ENCODE data around the gene CCDC150.

CCDC150 gene

GRCh38 chr2:196610796-196611195 lies 28.7 kb upstream of the CCDC150 start:
- H3K27me3 ChIP-seq (ENCODE audit: low read length) = no peaks in the 10 kb centered on the region
- H2AFZ ChIP-seq (ENCODE audit: low read depth, low read length, severe bottlenecking) = no peak overlapping the region
- no peaks in the 10 kb centered on the region for H4K20me1 ChIP-seq (ENCODE audit: low read depth, low read length)
- no peak overlapping the region for H3K27ac ChIP-seq (ENCODE audit: low read depth, low read length)
- H3K9me2 ChIP-seq (replicated peaks; ENCODE audit: insufficient read depth, low read length) = no peaks in the 10 kb centered on the region
- no peaks in the 10 kb centered on the region for H3K36me3 ChIP-seq (ENCODE audit: low read length)
- no peaks in the 10 kb centered on the region for H3K9me3 ChIP-seq (ENCODE audit: insufficient read depth, low read length)
- no peaks in the 10 kb centered on the region for H3F3A ChIP-seq (ENCODE audit: insufficient read depth)
- no peak overlapping the region for H3K9ac ChIP-seq (ENCODE audit: low read length)
- H3K4me3 ChIP-seq (ENCODE audit: insufficient read depth, low read length, poor library complexity, severe bottlenecking) = no peak overlapping the region
- no peak overlapping the region for H3K4me2 ChIP-seq (ENCODE audit: low read depth, low read length, poor library complexity, severe bottlenecking)
- no peak for TF ChIP-seq CTCF (IDR thresholded peaks at IDR 0.05; ENCODE audit: insufficient read depth, low read length, poor library complexity, severe bottlenecking)
- no peak for TF ChIP-seq EZH2phosphoT487 (conservative IDR thresholded peaks at IDR 0.05; ENCODE audit: low read length)
- H3K79me2 ChIP-seq (ENCODE audit: insufficient read depth, low read length) = no peaks in the 10 kb centered on the region

- no peaks in the 10 kb centered on the region for H3F3A ChIP-seq (ENCODE audit: insufficient read depth)
- H2AFZ ChIP-seq (ENCODE audit: low read depth, low read length, severe bottlenecking) = no peak overlapping the region
- no peak overlapping the region for H3K9ac ChIP-seq (ENCODE audit: low read length)
- H4K20me1 ChIP-seq (ENCODE audit: low read depth, low read length) = no peaks in the 10 kb centered on the region
- H3K36me3 ChIP-seq (ENCODE audit: low read length) = no peaks in the 10 kb centered on the region
- no peaks in the 10 kb centered on the region for H3K9me2 ChIP-seq (replicated peaks; ENCODE audit: insufficient read depth, low read length)
- H3K79me2 ChIP-seq (ENCODE audit: insufficient read depth, low read length) = no peaks in the 10 kb centered on the region
- no peaks in the 10 kb centered on the region for H3K9me3 ChIP-seq (ENCODE audit: insufficient read depth, low read length)
- H3K27me3 ChIP-seq (ENCODE audit: low read length) = no peaks in the 10 kb centered on the region
- no peak overlapping the region for H3K4me2 ChIP-seq (ENCODE audit: low read depth, low read length, poor library complexity, severe bottlenecking)
- TF ChIP-seq CTCF (IDR thresholded peaks at IDR 0.05; ENCODE audit: insufficient read depth, low read length, poor library complexity, severe bottlenecking) = no peak
- no peak for TF ChIP-seq EZH2phosphoT487 (conservative IDR thresholded peaks at IDR 0.05; ENCODE audit: low read length)
- no peak overlapping the region for H3K4me3 ChIP-seq (ENCODE audit: insufficient read depth, low read length, poor library complexity, severe bottlenecking)
- no peak overlapping the region for H3K27ac ChIP-seq (ENCODE audit: low read depth, low read length)
Measured at GRCh38 chr2:196613302-196613701, 26.2 kb upstream of the CCDC150 start.

- no peak overlapping the region for H3K4me3 ChIP-seq (ENCODE audit: insufficient read depth, low read length, poor library complexity, severe bottlenecking)
- TF ChIP-seq CTCF (IDR thresholded peaks at IDR 0.05; ENCODE audit: insufficient read depth, low read length, poor library complexity, severe bottlenecking) (no peak), EZH2phosphoT487 (conservative IDR thresholded peaks at IDR 0.05; ENCODE audit: low read length) (no peak)
- H3K9me2 ChIP-seq (replicated peaks; ENCODE audit: insufficient read depth, low read length) = no peaks in the 10 kb centered on the region
- no peaks in the 10 kb centered on the region for H4K20me1 ChIP-seq (ENCODE audit: low read depth, low read length)
- no peaks in the 10 kb centered on the region for H3K9me3 ChIP-seq (ENCODE audit: insufficient read depth, low read length)
- no peaks in the 10 kb centered on the region for H3K27me3 ChIP-seq (ENCODE audit: low read length)
- H3K79me2 ChIP-seq (ENCODE audit: insufficient read depth, low read length) = no peaks in the 10 kb centered on the region
- H3K4me2 ChIP-seq (ENCODE audit: low read depth, low read length, poor library complexity, severe bottlenecking) = no peak overlapping the region
- H3F3A ChIP-seq (ENCODE audit: insufficient read depth) = no peaks in the 10 kb centered on the region
- H3K9ac ChIP-seq (ENCODE audit: low read length) = no peak overlapping the region
- H2AFZ ChIP-seq (ENCODE audit: low read depth, low read length, severe bottlenecking) = no peak overlapping the region
- H3K27ac ChIP-seq (ENCODE audit: low read depth, low read length) = no peak overlapping the region
- H3K36me3 ChIP-seq (ENCODE audit: low read length) = no peaks in the 10 kb centered on the region
Measured at GRCh38 chr2:196617430-196617829, 22.1 kb upstream of the CCDC150 start.
